HG02678 (cell line): ENCODE results near the gene PACRG.
"Not testable (repeated sequence)": the region's sequence is repeated elsewhere in the genome, so short reads cannot be mapped to it uniquely, and the experiment has no call there.

Source experiments
- ATAC-seq: cut with Tn5 transposase; IDR thresholded peaks from one replicate; pipeline ENCODE4 v1.9.1; 2021; ENCODE audit warnings: mild to moderate bottlenecking, moderate library complexity; ENCODE audit not compliant: unreplicated experiment

Gene PACRG

DNA sequence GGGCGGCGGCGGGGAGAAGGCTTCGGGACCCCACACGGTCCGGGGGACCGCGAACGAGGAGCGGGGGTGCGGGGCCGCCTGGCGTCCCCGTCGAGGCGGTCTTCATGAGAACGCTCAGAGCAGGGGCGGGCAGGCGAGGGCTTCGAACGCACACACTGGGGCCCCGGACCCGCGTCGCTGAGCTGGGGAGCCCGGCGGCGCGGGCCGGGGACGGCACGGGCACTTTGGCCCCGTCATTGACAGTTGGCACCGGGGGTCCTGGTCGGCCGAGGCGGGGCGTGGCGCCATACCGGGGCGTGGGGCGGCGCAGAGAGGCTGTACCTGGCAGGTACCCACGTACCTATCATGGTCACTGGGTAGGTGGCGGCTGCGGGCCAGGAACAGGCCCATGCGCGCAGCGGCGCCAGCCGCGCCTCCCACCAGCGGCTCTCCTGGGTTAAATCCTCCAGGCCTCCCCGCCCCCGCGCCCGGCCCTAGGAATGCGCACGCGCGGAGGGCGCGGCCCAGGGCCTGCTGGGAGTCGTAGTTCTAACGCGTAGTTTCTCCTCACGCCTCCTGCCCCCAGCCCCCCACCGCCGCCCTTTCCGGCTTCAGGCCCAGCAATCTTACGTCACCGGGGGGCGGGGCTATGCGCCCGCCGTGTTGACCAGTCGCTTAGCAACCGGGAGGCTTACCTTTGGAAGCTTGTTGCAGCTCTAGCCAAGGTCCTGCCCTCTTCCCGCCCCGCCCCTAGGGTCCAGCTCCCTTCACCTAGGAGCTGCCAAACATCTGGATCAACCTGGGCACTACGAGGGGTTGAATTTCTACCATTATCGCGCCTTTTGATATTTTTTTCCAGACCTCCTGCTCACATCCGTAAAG is at the start of gene PACRG, which contains the start of gene PRKN:
Gene PACRG (plus strand): TSS at position 653 of the 861 bp plus-strand sequence.
Gene PRKN (minus strand): TSS at position 445 of the 861 bp plus-strand sequence.
- ATAC-seq, result peak; percentile 96

DNA sequence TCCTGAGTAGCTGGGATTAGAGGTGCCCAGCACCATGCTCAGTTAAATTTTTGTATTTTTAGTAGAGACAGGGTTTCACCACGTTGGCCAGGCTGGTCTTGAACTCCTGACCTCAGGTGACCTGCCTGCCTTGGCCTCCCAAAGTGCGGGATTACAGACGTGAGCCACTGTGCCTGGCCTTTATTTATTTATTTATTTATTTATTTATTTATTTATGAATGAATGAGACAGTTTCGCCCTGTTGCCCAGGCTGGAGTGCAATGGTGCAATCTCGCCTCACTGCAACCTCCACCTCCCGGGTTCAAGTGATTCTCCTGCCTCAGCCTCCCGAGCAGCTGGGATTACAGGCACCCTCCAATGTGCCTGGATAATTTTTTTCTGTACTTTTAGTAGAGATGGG is 48.9 kb upstream of the PACRG start:
- not testable (repeated sequence) for ATAC-seq

DNA sequence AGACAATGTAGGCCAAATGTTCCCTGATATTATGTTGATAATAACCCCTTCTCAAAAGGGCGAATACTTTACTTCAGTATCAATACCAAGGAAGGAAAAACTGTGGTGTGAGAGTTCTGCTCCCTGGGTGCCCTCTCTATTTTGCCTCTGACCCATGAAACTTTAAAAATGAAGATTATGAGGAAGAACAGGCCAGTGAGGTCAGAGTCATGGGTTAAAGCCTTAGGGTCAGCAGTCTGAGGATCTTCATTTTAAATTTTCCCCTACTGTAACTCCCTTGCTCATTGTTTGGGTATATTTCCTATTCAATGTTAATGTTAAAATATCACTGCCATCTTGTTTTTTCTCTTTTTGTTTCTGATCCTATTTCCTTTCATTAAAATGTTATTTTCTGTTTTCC is 48.1 kb upstream of the PACRG start:
- ATAC-seq, result no peak

DNA sequence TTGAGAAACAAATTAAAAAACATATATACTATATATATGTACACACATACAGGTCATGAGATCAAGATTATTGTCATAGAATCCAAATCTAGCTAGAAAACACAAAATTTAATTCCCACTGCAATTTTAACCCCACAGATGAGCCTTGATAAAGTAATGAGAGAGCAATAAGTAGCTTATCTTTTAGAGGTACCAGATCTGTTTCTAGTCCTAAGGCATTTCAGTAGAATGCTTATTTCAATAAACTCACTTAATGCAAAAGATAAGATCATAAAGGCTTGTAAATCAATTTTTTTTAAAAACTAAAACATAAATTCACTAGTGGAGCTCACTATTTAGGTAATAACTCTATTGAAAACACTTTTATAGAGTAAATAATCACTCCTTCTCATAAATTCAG is 47.4 kb upstream of the PACRG start:
- no peak for ATAC-seq

DNA sequence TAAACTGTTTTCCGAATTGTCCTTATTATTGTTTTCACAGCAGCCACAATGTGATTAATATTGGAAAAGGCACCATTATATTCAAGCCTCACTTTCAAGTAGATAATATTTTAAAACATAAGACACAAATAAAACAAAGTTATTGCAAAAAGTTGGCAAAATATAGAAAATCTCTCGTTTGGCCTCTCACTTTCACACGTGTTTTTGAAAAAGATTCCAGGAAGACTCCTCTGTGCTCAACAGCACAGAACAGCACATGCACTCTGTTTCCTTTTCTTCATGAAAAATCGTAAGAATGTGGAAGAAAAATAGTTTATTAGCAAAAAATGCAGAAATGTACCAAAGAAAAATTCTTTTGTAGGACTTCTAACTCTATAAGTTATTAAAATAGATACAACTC is 46.9 kb upstream of the PACRG start:
- no peak for ATAC-seq

DNA sequence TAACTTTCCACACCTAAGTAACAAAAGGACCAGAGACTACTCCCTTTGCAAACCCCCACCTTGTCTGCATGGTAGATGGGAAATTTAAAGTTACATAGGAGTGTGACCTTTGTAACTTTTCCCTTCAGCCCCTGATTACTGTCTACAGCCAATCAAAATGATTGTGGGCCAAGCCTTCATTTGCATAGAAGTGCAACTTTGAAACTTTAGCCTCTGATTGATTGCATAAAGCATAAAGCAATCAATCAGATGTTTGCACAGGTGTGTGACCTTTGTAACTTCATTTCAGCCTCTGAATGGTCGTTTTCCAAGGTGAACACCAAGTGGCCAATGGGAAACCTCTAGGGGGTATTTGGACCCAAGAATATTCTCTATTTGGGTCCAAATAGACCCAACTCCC is 46.3 kb upstream of the PACRG start:
- ATAC-seq, result no peak

DNA sequence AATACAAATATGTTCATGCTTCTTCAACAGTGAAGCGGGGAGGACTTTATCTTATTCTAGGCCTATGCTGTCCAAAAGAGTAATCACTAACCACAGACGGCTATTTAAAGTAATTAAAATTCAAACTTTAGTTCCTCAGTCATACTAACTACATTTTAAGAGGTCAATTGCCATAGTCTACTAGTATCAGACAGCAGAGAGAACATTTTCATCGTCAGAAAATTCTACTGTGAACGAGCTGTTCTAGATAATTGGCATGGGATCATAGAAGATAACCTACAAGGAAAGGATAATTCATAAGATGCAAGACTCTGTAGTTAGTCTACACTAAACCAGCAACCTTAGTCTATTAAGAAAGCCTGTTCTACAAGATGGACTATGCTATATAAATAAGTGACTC is 44.6 kb upstream of the PACRG start:
- ATAC-seq, result no peak

DNA sequence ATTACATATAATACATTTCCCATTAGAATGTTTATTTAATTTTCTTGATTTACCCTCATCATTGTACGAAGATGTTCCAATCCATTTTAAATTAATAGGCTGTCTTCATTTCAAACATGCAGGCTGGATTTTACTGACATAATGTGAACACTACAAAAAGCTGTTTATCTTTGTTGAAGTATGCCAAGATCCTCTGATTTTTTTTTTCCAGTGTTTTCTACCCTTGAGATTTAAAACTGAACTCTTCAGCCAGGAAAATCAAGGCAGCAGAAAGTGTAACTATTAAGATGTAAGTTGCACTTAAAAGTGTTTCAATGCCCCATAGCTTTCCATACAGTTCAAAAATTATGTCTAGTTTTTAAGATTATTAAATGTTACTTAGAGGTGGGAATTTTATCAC is 43.7 kb upstream of the PACRG start:
- ATAC-seq, result no peak

DNA sequence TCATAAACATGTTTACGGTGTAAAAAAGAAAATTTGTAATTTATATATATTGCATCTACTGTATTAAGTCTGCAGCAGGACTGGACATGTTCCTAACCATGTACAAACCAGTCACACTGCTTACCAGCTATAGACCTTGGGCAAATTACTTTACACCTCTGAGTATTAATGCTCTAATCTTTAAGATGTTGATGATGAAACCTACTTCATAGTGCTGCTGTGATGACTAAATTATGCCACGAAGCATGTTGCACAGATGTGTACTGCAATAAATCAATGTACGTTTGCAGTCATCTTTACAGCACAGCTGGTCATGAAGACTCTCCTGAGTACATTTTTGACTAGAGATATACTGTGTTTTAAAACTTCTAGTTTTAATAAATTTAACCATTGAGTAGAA is 42.8 kb upstream of the PACRG start:
- ATAC-seq, result no peak

DNA sequence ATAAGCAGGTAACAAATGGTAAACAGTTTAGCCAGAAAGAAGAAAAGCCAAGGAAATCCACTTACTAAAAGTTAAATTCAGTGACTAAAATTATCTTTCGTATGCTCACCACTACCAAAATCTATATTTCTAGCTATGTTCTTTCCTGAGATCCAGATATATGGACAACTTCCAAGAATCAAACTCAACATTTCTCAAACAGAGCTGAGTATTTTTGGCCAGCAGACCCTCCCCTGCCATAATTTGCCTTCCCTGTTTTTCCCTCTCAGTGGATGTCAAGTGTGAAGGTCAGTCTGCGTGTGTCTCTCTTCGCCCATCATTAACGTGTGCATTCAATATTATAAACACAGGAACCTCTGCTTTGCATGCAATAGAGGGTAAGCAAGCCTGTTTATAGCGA is 42.2 kb upstream of the PACRG start:
- ATAC-seq, result no peak

DNA sequence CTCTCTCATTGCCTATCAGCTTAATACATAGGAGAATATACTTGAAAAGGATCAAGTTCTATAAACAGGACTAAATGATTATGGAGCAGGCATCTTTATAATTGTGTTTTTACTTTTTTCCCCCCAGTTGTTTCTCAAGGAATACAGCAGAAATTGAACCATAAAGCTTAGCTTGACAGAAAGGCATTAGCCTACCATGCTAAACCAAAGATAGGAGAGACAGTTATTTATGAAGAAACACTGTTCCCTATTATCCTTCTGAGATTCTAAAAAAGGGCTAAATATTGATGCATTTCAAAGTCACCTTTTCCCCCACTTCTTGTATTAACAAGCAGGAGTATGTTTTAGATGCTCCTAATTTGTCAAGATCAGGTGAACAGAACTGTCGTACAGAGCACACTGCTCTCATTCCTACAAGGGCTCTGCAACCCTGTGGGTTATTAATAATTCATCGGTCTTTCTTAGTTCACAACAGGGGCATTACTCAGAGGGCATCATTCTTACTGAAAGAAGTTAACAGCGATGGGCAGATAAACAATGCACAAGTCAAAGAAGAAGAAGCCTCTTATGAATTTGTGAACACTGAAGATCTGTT is 38.9 kb upstream of the PACRG start:
- ATAC-seq, result no peak

DNA sequence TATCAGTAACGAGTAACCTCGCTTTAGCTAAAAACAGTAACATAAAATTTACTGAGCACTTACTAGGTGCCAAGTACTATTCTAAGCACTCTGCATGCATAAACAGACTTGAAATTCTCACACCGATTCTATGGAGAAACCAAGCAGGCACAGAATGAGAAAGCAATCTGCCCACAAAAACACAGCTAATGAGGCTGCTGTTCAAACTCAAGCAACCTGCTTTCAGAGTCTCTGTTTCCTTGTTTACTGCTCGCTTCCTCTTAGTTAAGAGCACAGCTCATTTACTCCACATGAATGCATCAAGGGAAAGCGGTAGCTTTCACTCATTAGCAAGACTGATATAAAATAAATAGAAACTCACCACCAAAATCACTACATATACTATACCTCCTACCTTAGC is 37.6 kb upstream of the PACRG start:
- ATAC-seq, result no peak

DNA sequence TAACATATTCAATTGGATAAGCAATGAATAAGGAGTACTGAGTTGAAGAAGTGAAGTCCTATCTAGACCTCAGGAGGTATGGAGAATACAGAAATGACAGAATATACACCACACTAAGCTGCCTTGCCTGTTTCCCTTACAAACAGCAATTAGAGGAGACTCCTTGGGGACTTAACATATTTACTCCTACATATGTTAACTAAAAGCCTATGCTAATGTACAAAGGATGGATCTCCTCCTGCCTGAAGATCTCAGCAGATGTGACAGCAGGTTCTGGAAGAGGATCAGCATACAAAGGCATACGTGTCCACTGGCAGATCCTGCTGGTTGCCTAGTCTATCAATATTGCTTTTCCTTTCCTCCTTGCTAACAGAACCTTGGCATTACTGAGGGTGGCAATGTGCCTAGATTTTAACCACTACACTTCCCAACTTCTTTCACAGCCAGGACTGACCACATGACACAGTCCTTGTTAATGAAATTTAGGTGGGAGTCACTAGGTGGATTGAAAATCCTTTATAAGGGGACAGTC is 29.8 kb upstream of the PACRG start:
- no peak for ATAC-seq

DNA sequence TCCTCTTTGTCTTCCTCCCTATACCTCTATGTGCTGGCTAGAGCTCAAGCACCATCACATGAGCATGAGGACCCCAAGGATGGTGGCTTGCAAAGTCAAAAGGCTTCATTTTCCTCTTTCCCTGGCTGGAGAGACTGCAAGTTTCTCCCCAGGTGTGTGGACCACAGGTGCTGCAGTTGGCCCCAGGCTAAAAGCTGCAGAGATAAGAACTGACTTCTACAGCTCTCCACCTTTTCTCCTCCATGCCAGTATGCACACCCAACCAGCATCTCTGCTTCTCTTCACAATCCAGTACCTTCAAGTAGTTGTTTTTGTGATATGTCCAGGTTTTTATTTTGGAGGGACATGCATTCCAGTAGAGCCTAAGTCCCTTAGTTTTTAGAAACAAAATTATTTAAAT is 29.3 kb upstream of the PACRG start:
- no peak for ATAC-seq

DNA sequence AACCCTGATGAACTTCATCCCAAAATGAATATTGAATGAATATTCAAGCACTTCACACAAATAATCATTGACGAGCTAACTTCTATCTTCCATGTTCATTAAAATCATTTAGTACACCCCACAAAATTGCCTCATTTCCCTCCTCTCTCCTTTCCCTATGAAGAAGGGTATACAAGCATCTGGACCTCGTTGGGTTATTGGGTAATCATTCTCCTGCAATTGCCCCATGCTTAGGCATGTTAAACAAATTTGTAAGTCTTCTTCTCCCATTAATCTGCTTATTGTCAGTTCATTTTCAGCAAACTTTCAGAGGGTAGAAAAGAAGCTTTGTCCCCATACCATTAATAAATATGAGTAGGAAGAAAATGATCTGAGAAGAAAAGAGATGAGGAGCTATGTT is 27.8 kb upstream of the PACRG start:
- ATAC-seq, result no peak

DNA sequence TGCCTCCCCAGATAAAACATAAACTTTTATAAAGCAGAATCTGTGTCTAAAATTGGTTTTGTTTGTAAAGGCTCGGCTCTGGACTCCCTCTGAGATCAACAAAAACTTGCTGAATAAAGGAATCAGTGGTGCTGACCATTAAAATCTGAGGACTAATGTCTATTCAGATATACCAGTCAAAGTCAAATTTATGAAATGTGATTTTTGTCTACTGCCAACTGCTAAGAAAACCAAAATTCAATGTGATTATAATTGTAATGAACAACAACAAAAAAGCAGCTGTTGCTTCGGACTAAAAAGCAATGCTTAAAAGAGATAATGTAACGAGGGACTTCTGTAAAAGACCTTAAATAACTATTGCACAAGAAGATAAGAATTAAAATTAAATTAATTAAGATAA is 26.8 kb upstream of the PACRG start:
- ATAC-seq, result no peak

DNA sequence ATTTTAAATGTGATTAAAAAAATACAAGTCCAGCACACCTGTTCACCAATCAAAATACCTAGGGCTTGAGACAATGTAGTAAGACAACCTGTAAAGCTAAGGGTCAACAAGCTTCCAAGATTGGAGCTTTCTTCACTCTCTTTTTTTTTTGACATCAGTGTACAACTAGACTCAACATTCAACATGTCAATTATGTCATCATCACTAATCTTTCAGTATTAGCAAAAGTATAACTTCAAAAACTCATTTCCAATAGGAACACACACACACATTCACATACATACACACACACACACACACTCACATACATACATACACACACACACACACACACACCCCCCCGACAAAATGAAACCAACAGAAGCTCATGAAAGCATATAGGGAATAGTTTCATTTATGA is 26.2 kb upstream of the PACRG start:
- ATAC-seq, result no peak

DNA sequence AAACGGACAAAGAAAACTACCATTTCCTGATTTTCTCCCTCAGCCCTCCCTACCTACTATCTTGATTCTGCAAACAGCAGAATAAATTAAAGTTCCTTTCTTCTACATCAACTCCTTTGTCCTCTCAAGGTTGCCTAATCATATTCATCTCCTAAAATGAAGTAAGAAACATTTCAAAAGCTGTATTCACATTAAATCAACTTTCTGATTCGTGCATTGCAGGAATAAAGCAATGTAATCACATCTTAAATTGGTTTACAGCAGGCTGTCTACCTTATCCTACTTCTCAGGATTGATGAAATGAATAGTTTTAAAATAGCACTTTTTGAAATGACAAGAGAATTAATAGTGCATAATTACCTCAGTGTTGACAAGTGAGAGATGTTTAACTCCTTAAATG is 25.3 kb upstream of the PACRG start:
- no peak for ATAC-seq

DNA sequence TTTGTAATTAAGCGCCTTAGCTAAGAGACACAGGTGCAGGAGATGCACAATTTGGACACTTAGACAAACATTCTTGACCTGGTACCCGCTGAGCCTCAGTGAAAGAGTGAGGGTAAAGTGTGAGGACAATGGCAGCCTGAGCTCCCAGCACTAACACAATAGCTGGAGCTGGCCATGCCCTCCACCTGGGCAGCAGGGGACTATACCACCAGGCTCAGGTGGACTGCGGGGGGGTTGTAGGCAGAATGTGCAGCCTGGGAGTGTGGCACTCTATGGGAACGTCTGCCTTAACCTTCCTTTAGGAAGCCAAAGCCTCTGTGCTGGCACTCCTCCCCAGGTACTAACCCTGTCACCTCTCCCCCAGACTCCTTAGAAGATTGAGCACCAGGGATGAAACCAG is 23.8 kb upstream of the PACRG start:
- no peak for ATAC-seq

DNA sequence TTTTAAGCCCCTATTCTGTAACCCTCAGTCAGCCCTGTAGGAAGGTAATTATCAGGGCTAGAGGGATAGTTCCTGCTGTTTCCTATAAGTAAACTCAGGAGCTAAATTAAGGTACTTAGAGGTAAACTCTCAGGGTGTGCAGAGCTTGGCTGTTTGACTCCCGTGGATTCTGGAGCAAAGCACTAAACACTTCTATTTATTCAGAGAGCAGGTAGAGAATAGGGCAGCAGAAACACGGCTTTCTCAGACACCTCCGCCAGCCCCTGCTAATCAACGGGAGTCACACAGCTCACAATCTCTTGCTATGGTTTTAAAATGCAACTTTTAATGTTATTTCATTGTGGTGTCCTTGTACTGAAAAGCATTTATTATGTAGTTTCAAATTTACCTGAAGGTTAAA is 22.0 kb upstream of the PACRG start:
- ATAC-seq, result no peak

DNA sequence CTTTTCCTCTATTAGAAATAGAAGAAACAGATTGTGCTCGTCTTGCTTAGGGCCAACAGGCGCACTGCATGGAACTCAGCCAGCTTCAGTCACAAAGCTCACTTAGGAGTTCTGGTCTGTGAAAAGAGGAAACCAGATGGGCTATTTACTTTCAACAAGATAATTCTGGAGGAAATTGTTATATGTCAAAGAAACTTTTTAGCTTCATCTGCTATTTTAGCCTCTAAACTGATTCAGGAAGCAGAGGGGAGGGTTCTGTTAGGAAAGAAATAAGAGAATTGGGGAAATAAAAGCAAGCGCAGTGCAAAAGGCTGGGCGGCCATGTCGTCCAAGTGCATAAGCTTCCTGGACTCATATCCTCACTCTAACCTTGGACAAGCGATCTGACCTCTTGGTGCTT is 21.5 kb upstream of the PACRG start:
- ATAC-seq, result no peak

DNA sequence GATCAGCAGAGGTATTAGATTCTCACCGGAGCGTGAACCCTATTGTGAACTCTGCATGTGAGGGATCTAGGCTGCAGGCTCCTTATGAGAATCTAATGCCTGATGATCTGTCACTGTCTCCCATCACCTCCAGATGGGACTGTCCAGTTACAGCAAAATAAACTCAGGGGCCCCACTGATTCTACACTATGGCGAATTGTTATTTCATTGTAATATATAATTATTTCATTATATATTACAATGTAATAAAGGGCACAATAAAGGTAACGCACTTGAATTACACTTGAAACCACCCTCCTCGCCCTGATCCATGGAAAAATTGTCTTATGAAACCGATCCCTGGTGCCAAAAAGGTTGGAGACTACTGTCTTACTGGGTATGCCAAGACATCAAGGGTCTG is 18.8 kb upstream of the PACRG start:
- no peak for ATAC-seq
